Renal cortex interstitium (tissue), 11 donors: ENCODE data around the gene PRICKLE1. TPM values are rescaled to one million over a fixed set of nuclear protein-coding genes. Genes with fewer than 3 reads are reported as not detected.

Experiments used
- DNase-seq, 11 donors: peaks; one replicate each; pipeline ENCODE4 v3.0.0-alpha.2; 2013; ENCODE audit warnings: low read depth in 9 of 11, low spot score in 4 of 11; ENCODE audit errors: extremely low read depth in 1 of 11
- polyA plus RNA-seq, 3 donors: library from polyadenylated mRNA; unstranded; fragments of 120-200 nt; gene quantifications; one replicate each; pipeline ENCODE4 v1.2.1, GENCODE V29; 2013; ENCODE audit not compliant: insufficient read length in 3 of 3

The PRICKLE1 gene
- polyA plus RNA-seq, 3 donors, result 45.4 to 51.0 (median 47.2) TPM

- DNase-seq, result no peak
Observed at GRCh38 chr12:42477941-42478340, 111.6 kb downstream of the PRICKLE1 start.

- DNase-seq, result no peak
Observed at GRCh38 chr12:42475106-42475505, 114.4 kb downstream of the PRICKLE1 start.

GRCh38 chr12:42474391-42474790 is 115.2 kb downstream of the PRICKLE1 start:
- DNase-seq, result peak in 2 of 11 donors; percentile 36 to 38

GRCh38 chr12:42473561-42473960 is 116.0 kb downstream of the PRICKLE1 start:
- DNase-seq, result no peak

- peak in 2 of 11 donors; percentile 23 to 39 for DNase-seq
Observed at GRCh38 chr12:42473130-42473529, 116.4 kb downstream of the PRICKLE1 start.

GRCh38 chr12:42472376-42472775 is 117.2 kb downstream of the PRICKLE1 start:
- no peak for DNase-seq

GRCh38 chr12:42469355-42470175 is 120.0 kb downstream of the PRICKLE1 start:
- peak in 4 of 11 donors; percentile 31 to 52 (median 44) for DNase-seq

GRCh38 chr12:42468921-42469320 is 120.6 kb downstream of the PRICKLE1 start:
- DNase-seq, result no peak

- DNase-seq, result no peak
Observed at GRCh38 chr12:42468341-42468821, 121.2 kb downstream of the PRICKLE1 start.

- no peak for DNase-seq
Observed at GRCh38 chr12:42463671-42464070, 125.9 kb downstream of the PRICKLE1 start.

- no peak for DNase-seq
Observed at GRCh38 chr12:42462486-42462885, 127.1 kb downstream of the PRICKLE1 start.

- DNase-seq, result no peak
Observed at GRCh38 chr12:42459336-42459847, 130.2 kb downstream of the PRICKLE1 start.

- DNase-seq, result no peak
Observed at GRCh38 chr12:42458575-42458974, 131.0 kb downstream of the PRICKLE1 start.

GRCh38 chr12:42450248-42450647 is 139.3 kb downstream of the PRICKLE1 start:
- DNase-seq, result no peak

GRCh38 chr12:42448841-42449240 is 140.7 kb downstream of the PRICKLE1 start:
- DNase-seq, result no peak

- no peak for DNase-seq
Observed at GRCh38 chr12:42447371-42447786, 142.2 kb downstream of the PRICKLE1 start.

GRCh38 chr12:42446761-42447160 is 142.8 kb downstream of the PRICKLE1 start:
- DNase-seq, result no peak

- DNase-seq, result no peak
Observed at GRCh38 chr12:42445891-42446290, 143.7 kb downstream of the PRICKLE1 start.

GRCh38 chr12:42444192-42444943 is 145.2 kb downstream of the PRICKLE1 start:
- DNase-seq, result no peak

GRCh38 chr12:42442888-42443287 is 146.7 kb downstream of the PRICKLE1 start:
- no peak for DNase-seq
